CD4-positive, alpha-beta memory T cell (primary cell): ENCODE results near the gene MRPS27. TPM values are rescaled to one million over a fixed set of nuclear protein-coding genes. Genes with fewer than 3 reads are reported as not detected.

ENCODE experiments used
- CTCF ChIA-PET: fragments of 350-600 bp; sonication (Branson Sonifier 250); formaldehyde crosslinking; loops from one replicate; lab custom pipeline; 2021; ENCODE audit warnings: inconsistent platforms; ENCODE audit not compliant: partially characterized antibody; lab: Charles Lee
- POLR2A ChIA-PET: fragments of 350-600 bp; sonication (Branson Sonifier 250); formaldehyde crosslinking; loops from one replicate; lab custom pipeline; 2021; ENCODE audit not compliant: partially characterized antibody; lab: Charles Lee
- DNase-seq, 5 donors: peaks; one replicate each; pipeline versions ENCODE4 v3.0.0 to v3.0.0-alpha.2; 2020 to 2022; ENCODE audit warnings: mixed read lengths in 1 of 5
- H3K27ac ChIP-seq: one replicate; pipeline ENCODE4 v1.7.0; 2013; ENCODE audit warnings: low read depth, low read length
- H3K27me3 ChIP-seq: 2 replicates; pipeline ENCODE4 v1.7.0; 2013; ENCODE audit warnings: mild to moderate bottlenecking, low read length, moderate library complexity; ENCODE audit not compliant: insufficient read depth
- H3K36me3 ChIP-seq: 2 replicates; pipeline ENCODE4 v1.7.0; 2013; ENCODE audit warnings: mild to moderate bottlenecking, low read length, moderate library complexity; ENCODE audit not compliant: insufficient read depth
- H3K4me1 ChIP-seq: 2 replicates; pipeline ENCODE4 v1.7.0; 2013; ENCODE audit warnings: mild to moderate bottlenecking, low read length, moderate library complexity; ENCODE audit not compliant: insufficient read depth
- H3K4me3 ChIP-seq, 2 donors: one replicate each; pipeline ENCODE4 v1.7.0; 2013; ENCODE audit warnings: low read length in 2 of 2, mild to moderate bottlenecking in 1 of 2
- H3K9me3 ChIP-seq, 2 donors: one replicate each; pipeline ENCODE4 v1.7.0; 2013; ENCODE audit warnings: low read length in 2 of 2, control low read depth in 1 of 2; ENCODE audit not compliant: control insufficient read depth in 1 of 2
- H3K27ac Mint-ChIP-seq, 7 donors: one replicate each; pipeline ENCODE4 v1.8.0; 2020 to 2021; ENCODE audit warnings: mixed read lengths in 7 of 7, mild to moderate bottlenecking in 6 of 7, inconsistent platforms in 3 of 7, moderate library complexity in 3 of 7
- H3K27me3 Mint-ChIP-seq, 2 donors: one replicate each; pipeline ENCODE4 v1.8.0; 2020 to 2021; ENCODE audit warnings: mixed read lengths in 2 of 2
- H3K36me3 Mint-ChIP-seq, 2 donors: one replicate each; pipeline ENCODE4 v1.8.0; 2020 to 2021; ENCODE audit warnings: mixed read lengths in 2 of 2, inconsistent platforms in 1 of 2, mild to moderate bottlenecking in 1 of 2
- H3K4me1 Mint-ChIP-seq, 4 donors: one replicate each; pipeline ENCODE4 v1.8.0; 2020 to 2021; ENCODE audit warnings: mixed read lengths in 4 of 4, mild to moderate bottlenecking in 1 of 4
- H3K4me3 Mint-ChIP-seq, 8 donors: one replicate each; pipeline ENCODE4 v1.8.0; 2020 to 2021; ENCODE audit warnings: mixed read lengths in 8 of 8, mild to moderate bottlenecking in 7 of 8, moderate library complexity in 6 of 8, inconsistent platforms in 3 of 8
- H3K9me3 Mint-ChIP-seq, 8 donors: one replicate each; pipeline ENCODE4 v1.8.0; 2020 to 2021; ENCODE audit warnings: mixed read lengths in 8 of 8, mild to moderate bottlenecking in 5 of 8, inconsistent platforms in 3 of 8, moderate library complexity in 1 of 8
- intact Hi-C: fragments of 100-400 bp; cut with micrococcal nuclease; formaldehyde crosslinking; loops from one replicate; pipeline ENCODE4 v1.15.1; 2023
- polyA plus RNA-seq, 2 donors: library from polyadenylated mRNA; unstranded; fragments of 300-500 nt; fragmentation: Illumina TruSeq; gene quantifications; one replicate each; pipeline ENCODE4 v1.2.3, GENCODE V29; 2021
- total RNA-seq, 2 experiments: library from RNA; stranded (reverse); gene quantifications; one replicate each; pipeline ENCODE4 v1.2.3, GENCODE V29; 2021

MRPS27 gene
- total and polyA plus RNA-seq, 4 experiments from 2014 or later = 36.6 to 44.6 (median 39.0) TPM

DNA sequence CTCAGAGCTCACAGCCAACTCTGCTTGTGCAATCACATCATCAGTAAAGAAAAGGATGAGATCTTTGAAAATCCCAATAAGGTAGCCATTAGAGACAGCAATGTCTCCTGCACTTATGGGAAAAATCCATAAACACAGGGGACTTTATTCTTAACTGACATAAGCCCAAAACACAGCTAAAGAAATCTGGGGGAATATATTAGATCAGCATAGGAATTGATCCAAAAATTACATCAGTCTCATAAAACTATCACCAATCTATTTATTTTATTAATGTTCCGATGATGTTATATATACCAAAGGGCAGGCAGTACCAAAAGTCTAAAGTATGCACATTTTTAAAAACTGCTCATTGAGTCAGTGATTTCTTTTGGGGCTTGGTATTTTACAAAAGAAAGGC is 6.9 kb downstream of the MRPS27 start:
- ChIA-PET CTCF (no interaction called here), POLR2A (no interaction called here)
- intact Hi-C loops = no loop called here

DNA sequence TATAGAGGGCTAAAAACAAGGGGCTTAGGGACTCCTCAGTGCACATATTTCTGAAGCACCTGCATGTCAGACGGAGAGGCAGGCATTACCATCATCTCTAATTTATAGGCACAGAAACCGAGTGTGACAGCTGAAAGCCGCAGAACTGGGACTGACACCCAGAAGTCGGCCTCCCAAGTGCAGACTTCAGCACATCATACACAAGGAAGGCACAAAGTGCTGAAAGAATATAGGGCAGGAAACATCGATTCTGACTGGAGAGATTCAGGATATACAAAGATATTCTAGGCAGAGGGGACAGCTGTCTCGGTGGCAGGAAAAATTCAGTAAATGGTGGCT is 11.2 kb downstream of the MRPS27 start:
- POLR2A ChIA-PET = interaction anchor here (0.9 to 3.5 kb wide), 4 partner anchors 10 to 164 kb away, joined by 4 to 81 read pairs (median 5); partner anchors contain the start of genes MRPS27 and PTCD2
- Mint-ChIP-seq H3K4me3 (peak overlapping the region in 7 of 8 donors; percentile 72 to 94 (median 91)), H3K4me1 (peaks cover 10 to 26% (median 19%) of the 10 kb centered on the region in 4 donors), H3K27ac (peak overlapping the region; percentile 79 to 97 (median 91)), H3K36me3 (peaks cover 12 to 40% of the 10 kb centered on the region in 2 donors), H3K27me3 (no peaks in the 10 kb centered on the region), H3K9me3 (no peaks in the 10 kb centered on the region)
- H3K36me3 ChIP-seq = peaks cover 11% of the 10 kb centered on the region
- CTCF ChIA-PET = interaction anchor here (0.6 to 4.0 kb wide), 28 partner anchors 8 to 833 kb away, joined by 3 to 45 read pairs (median 5); partner anchors contain the start of genes MRPS27 and PTCD2
- H3K4me1 ChIP-seq = peaks cover 13% of the 10 kb centered on the region
- peak overlapping the region in 1 of 2 donors; percentile 94 for H3K4me3 ChIP-seq
- DNase-seq = no peak
- H3K27ac ChIP-seq = peak overlapping the region; percentile 88
- H3K27me3 ChIP-seq = no peaks in the 10 kb centered on the region
- intact Hi-C loops = loop anchor here (1.0 to 5.0 kb wide), 5 partner anchors 11 to 852 kb away; partner anchors contain the start of genes BDP1, MRPS27, PTCD2 and TNPO1
- H3K9me3 ChIP-seq = no peaks in the 10 kb centered on the region

More for the DNA sequence above, 6.9 kb downstream of the MRPS27 start:
- Histone ChIP-seq H3K27me3 (no peaks in the 10 kb centered on the region), H3K4me3 (no peak overlapping the region), H3K9me3 (no peaks in the 10 kb centered on the region), H3K36me3 (peaks cover 14% of the 10 kb centered on the region), H3K27ac (no peak overlapping the region), H3K4me1 (peaks cover 5% of the 10 kb centered on the region)
- H3K9me3 Mint-ChIP-seq = no peaks in the 10 kb centered on the region
- no peak overlapping the region for H3K27ac Mint-ChIP-seq
- no peaks in the 10 kb centered on the region for H3K27me3 Mint-ChIP-seq
- no peak overlapping the region for H3K4me3 Mint-ChIP-seq
- H3K4me1 Mint-ChIP-seq = peaks cover 8 to 33% (median 25%) of the 10 kb centered on the region in 4 donors
- H3K36me3 Mint-ChIP-seq = peaks cover 16 to 49% of the 10 kb centered on the region in 2 donors
- DNase-seq = no peak

DNA sequence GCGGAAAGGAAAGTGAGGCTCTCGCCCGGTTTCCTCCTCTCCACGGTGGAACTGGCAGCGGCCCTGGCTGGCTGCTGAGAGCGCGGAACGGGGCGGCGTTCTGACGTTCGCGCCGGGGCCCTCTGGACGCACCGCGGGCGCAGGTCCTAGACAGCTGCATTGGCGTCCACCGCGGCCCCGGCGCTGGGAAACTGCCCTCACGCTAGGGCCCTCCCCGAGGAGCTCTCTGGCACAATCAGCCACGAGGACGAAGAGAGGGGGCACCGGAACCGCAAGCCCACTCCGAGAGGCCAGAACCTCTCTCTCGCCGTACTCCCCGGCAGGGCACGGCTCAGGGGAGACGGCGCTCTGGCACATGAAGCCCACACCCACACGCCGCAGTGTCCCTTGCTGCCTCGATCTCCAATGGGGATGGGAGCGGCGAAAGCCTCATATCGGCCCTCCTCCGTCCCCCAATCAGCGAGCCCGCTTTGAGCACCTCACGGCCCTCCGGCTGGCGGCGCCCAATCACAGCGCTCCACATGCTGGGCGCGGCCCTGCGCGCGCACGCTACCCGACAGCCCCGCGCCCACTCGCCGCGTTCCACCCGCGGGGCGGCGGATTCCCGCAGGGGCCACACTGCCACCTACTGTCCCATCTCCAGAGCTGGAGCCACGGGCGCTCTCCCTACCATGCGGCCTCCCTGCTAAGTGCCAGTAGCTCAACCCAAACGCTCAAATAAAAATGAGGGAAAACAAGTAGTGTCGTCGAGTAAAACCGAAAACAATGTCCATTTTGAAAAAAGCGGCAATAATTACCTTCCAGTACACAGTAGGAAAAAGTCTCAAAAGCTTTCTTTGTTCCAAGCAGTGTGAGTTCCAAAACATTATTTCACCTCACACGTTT is 11.8 kb downstream of the MRPS27 start:
- Mint-ChIP-seq H3K4me1 (peaks cover 10 to 22% (median 18%) of the 10 kb centered on the region in 4 donors), H3K27me3 (no peaks in the 10 kb centered on the region), H3K9me3 (no peaks in the 10 kb centered on the region), H3K36me3 (peaks cover 12 to 35% of the 10 kb centered on the region in 2 donors), H3K4me3 (peak overlapping the region; percentile 72 to 94 (median 92)), H3K27ac (peak overlapping the region; percentile 79 to 97 (median 95))
- ChIA-PET CTCF (interaction anchor here (0.6 to 4.0 kb wide), 31 partner anchors 9 to 833 kb away, joined by 3 to 45 read pairs (median 4); partner anchors contain the start of genes MRPS27 and PTCD2), POLR2A (interaction anchor here (0.9 to 3.5 kb wide), 6 partner anchors 11 to 648 kb away, joined by 3 to 81 read pairs (median 4); partner anchors contain the start of genes FCHO2, MRPS27 and PTCD2)
- peak; percentile 95 to 96 (median 96) for DNase-seq
- Histone ChIP-seq H3K4me3 (peak overlapping the region; percentile 79 to 94), H3K27ac (peak overlapping the region; percentile 88), H3K4me1 (peaks cover 13% of the 10 kb centered on the region), H3K27me3 (no peaks in the 10 kb centered on the region), H3K36me3 (peaks cover 5% of the 10 kb centered on the region), H3K9me3 (no peaks in the 10 kb centered on the region)
- intact Hi-C loops = loop anchor here (1.0 to 5.0 kb wide), 5 partner anchors 12 to 851 kb away; partner anchors contain the start of genes BDP1, MRPS27, PTCD2 and TNPO1

DNA sequence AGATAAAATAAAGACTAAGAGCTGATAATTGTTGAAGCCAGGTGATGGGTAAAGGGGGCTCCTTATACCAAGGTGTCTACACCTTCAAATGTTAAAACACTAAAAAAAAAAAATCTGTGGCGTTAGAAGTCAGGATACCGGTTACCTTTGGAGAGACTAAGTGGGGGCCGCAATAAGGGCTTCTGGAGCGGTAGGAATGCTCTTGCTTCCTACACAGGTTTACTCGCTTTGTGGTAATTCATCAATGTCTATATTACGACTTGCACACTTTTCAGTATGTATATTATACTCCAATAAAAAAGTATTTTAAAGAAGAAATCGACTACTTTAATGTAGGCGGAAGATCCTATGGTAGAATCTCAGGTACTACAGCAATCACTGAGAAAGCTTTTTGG is 12.5 kb downstream of the MRPS27 start:
- Histone ChIP-seq H3K9me3 (no peaks in the 10 kb centered on the region), H3K4me1 (peaks cover 13% of the 10 kb centered on the region), H3K36me3 (no peaks in the 10 kb centered on the region), H3K27ac (peak overlapping the region; percentile 88), H3K27me3 (no peaks in the 10 kb centered on the region), H3K4me3 (peak overlapping the region; percentile 79 to 94)
- Mint-ChIP-seq H3K9me3 (no peaks in the 10 kb centered on the region), H3K4me3 (peak overlapping the region; percentile 72 to 94 (median 92)), H3K27ac (peak overlapping the region; percentile 79 to 97 (median 95)), H3K4me1 (peaks cover 10 to 22% (median 17%) of the 10 kb centered on the region in 4 donors), H3K36me3 (peaks cover 9 to 31% of the 10 kb centered on the region in 2 donors), H3K27me3 (no peaks in the 10 kb centered on the region)
- intact Hi-C loops = loop anchor here (5.0 kb wide), 3 partner anchors 75 to 850 kb away; partner anchors contain the start of genes BDP1 and TNPO1
- DNase-seq = no peak
- POLR2A ChIA-PET = interaction anchor here (1.1 to 3.5 kb wide), 5 partner anchors 11 to 649 kb away, joined by 3 to 81 read pairs (median 4); partner anchors contain the start of genes FCHO2, MRPS27 and PTCD2
- CTCF ChIA-PET = interaction anchor here (0.7 to 4.0 kb wide), 18 partner anchors 8 to 561 kb away, joined by 3 to 45 read pairs (median 8); partner anchors contain the start of genes MRPS27 and PTCD2

DNA sequence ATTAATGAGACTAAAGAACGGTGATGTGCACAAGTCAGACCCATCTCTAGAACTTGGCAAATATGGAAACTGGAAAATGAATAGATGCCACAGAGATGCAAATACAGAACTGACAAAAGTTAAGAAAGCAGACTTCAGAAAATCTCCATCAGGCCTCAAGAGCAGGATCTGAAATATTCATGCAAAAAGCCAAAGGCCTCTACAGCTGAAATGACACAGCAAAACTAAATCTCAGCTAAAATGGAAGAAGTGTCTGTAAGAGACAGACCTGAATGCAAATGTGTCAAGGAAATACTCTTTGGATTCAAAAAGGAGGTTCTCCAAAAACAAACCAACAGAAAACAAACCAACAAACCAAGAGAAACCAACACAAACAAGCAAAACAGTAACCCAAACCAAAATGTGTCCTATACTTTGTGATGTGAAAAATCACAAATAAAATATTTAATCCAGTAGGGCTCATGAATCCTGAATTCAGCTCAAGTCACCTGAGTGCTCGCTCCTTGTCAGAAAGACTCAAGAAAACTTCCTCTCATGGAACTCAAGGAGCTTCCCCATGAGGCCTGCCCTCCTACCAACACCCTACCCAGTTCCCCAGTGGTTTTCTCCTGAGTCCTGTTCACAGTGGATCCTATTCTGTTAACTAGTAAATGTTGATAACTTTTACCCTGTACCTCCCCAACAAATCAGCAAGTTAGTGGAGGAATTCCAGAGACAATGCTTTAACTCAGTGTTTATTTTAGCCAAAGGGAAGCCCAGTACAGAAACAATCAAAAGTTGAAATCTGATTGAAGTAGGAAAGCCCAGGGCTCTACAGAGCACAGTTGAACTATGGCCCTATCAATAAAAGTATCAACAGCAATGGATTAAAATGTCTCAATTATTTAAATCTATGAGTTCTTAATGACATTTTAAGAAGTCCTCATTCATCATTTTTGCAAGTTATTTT is 14.6 kb downstream of the MRPS27 start:
- no peak overlapping the region for H3K27ac ChIP-seq
- H3K36me3 ChIP-seq = no peaks in the 10 kb centered on the region
- intact Hi-C loops = loop anchor here (5.0 kb wide), 3 partner anchors 73 to 848 kb away; partner anchors contain the start of genes BDP1 and TNPO1
- peaks cover 12 to 30% (median 21%) of the 10 kb centered on the region in 4 donors for H3K4me1 Mint-ChIP-seq
- no peaks in the 10 kb centered on the region for H3K9me3 ChIP-seq
- no peaks in the 10 kb centered on the region for H3K9me3 Mint-ChIP-seq
- POLR2A ChIA-PET = interaction anchor here (1.0 to 1.5 kb wide), 2 partner anchors 15 kb away, joined by 3 to 13 read pairs; partner anchors contain the start of genes MRPS27 and PTCD2
- H3K36me3 Mint-ChIP-seq = peaks cover 3 to 24% of the 10 kb centered on the region in 2 donors
- CTCF ChIA-PET = interaction anchor here (1.2 to 1.9 kb wide), 2 partner anchors 23 to 168 kb away, joined by 3 to 5 read pairs; no protein-coding TSS in a partner anchor
- DNase-seq = no peak
- H3K4me3 ChIP-seq = no peak overlapping the region
- peak overlapping the region in 3 of 8 donors; percentile 11 to 66 (median 22) for H3K4me3 Mint-ChIP-seq
- H3K27me3 ChIP-seq = no peaks in the 10 kb centered on the region
- peaks cover 13% of the 10 kb centered on the region for H3K4me1 ChIP-seq
- no peaks in the 10 kb centered on the region for H3K27me3 Mint-ChIP-seq
- peak overlapping the region in 5 of 7 donors; percentile 3 to 84 (median 29) for H3K27ac Mint-ChIP-seq

DNA sequence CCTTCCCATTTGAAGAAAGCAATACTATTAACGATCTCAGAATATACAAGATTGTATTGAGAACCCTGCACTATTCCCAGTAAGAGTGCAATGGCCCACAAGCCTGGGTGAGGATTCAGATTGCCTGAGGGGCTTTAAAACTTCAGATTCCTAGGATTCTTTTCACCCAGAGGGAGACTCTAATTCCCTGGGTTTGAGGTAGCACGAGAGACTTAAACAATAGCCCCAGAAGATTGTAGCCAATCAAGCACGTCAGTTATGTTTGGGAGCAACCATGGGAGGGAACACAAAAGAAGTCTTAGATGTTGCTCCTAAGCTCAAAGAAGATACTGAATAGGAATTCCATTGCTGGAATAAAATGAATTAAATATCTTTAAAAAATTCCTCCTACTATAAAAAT is 17.9 kb downstream of the MRPS27 start:
- intact Hi-C loops = no loop called here

More for the DNA sequence above, 17.9 kb downstream of the MRPS27 start:
- DNase-seq = no peak
- Mint-ChIP-seq H3K4me1 (peaks cover 16 to 27% (median 23%) of the 10 kb centered on the region in 4 donors), H3K9me3 (no peaks in the 10 kb centered on the region), H3K27me3 (no peaks in the 10 kb centered on the region), H3K4me3 (no peak overlapping the region), H3K36me3 (peaks cover 7 to 18% of the 10 kb centered on the region in 2 donors), H3K27ac (no peak overlapping the region)
- Histone ChIP-seq H3K4me3 (no peak overlapping the region), H3K4me1 (peaks cover 2% of the 10 kb centered on the region), H3K27me3 (no peaks in the 10 kb centered on the region), H3K9me3 (no peaks in the 10 kb centered on the region), H3K27ac (no peak overlapping the region), H3K36me3 (no peaks in the 10 kb centered on the region)
- CTCF ChIA-PET = interaction anchor here (1.0 to 1.1 kb wide), 2 partner anchors 14 to 33 kb away, joined by 3 to 5 read pairs; no protein-coding TSS in a partner anchor
- POLR2A ChIA-PET = no interaction called here
